B cell (primary cell): ENCODE measurements around the gene GABRB2.

Experiments used
- EZH2 ChIP-seq: IDR thresholded peaks from 2 replicates; pipeline ENCODE4 v1.6.1; 2012; ENCODE audit warnings: borderline replicate concordance, low read depth, mild to moderate bottlenecking, moderate library complexity, low read length; ENCODE audit not compliant: insufficient read depth, poor library complexity, severe bottlenecking
- TF ChIP-seq, protein P1 (sequence below): fragments of 200-600 bp; IDR thresholded peaks from one replicate; pipeline ENCODE4 v1.8.0; 2022; ENCODE audit warnings: antibody characterized with exemption, mild to moderate bottlenecking

- TF ChIP-seq, protein P1, sequence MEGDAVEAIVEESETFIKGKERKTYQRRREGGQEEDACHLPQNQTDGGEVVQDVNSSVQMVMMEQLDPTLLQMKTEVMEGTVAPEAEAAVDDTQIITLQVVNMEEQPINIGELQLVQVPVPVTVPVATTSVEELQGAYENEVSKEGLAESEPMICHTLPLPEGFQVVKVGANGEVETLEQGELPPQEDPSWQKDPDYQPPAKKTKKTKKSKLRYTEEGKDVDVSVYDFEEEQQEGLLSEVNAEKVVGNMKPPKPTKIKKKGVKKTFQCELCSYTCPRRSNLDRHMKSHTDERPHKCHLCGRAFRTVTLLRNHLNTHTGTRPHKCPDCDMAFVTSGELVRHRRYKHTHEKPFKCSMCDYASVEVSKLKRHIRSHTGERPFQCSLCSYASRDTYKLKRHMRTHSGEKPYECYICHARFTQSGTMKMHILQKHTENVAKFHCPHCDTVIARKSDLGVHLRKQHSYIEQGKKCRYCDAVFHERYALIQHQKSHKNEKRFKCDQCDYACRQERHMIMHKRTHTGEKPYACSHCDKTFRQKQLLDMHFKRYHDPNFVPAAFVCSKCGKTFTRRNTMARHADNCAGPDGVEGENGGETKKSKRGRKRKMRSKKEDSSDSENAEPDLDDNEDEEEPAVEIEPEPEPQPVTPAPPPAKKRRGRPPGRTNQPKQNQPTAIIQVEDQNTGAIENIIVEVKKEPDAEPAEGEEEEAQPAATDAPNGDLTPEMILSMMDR = no peak
- TF ChIP-seq EZH2 = no peak
Measured at GRCh38 chr5:161382685-161383084, 163.8 kb downstream of the GABRB2 start.
